GM21576 (cell line): Measurements from ENCODE around the gene PGAP3.
"Not testable (repeated sequence)": the region's sequence is repeated elsewhere in the genome, so short reads cannot be mapped to it uniquely, and the experiment has no call there.

Experiments used
- ATAC-seq: cut with Tn5 transposase; IDR thresholded peaks from one replicate; pipeline ENCODE4 v1.9.1; 2021; ENCODE audit warnings: mild to moderate bottlenecking, moderate library complexity; ENCODE audit not compliant: unreplicated experiment

PGAP3 gene

DNA sequence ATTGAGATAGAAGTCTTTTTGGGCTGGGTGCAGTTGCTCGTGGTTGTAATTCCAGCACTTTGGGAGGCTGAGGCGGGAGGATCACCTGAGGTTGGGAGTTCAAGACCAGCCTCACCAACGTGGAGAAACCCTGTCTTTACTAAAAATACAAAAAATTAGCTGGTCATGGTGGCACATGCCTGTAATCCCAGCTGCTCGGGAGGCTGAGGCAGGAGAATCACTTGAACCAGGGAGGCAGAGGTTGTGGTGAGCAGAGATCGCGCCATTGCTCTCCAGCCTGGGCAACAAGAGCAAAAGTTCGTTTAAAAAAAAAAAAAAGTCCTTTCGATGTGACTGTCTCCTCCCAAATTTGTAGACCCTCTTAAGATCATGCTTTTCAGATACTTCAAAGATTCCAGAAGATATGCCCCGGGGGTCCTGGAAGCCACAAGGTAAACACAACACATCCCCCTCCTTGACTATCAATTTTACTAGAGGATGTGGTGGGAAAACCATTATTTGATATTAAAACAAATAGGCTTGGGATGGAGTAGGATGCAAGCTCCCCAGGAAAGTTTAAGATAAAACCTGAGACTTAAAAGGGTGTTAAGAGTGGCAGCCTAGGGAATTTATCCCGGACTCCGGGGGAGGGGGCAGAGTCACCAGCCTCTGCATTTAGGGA, 11.4 kb upstream of the PGAP3 start:
- ATAC-seq, result not testable (repeated sequence)

DNA sequence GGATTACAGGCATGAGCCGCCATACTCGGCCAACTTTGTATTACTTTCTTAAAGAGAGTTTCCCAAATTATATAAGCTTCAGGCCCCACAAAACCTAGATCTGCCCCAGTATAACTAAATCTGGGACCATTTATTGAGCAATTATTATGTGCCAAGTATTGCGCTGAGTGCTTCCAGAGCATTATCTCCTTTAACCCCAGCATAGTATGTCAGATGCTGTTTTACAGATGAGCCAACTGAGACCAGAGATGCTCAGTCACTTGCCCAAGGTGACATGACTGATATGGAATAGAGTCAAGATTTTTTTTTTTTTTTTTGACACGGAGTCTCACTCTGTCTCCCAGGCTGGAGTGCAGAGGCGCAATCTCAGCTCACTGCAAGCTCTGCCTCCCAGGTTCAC, 10.1 kb upstream of the PGAP3 start:
- no peak for ATAC-seq

DNA sequence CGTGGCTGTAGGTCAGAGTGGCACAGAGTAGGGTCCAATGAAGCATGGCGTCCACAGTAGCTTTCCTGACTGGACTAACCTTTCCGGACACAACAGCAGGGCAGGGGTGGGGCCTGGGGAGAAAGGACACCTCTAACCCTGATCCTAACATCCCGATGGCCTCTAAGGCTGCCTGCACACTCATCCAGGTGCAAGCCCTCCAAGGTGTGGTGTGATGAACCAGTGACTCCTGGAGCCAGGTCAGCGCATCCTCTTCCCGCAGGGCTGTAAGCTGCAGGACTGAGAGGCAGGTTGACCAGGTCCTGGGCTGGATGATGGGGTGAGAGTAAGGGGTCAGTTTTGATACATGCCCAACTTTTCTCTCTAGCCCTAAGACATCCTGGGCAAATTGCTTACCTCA, 8.9 kb upstream of the PGAP3 start:
- no peak for ATAC-seq

DNA sequence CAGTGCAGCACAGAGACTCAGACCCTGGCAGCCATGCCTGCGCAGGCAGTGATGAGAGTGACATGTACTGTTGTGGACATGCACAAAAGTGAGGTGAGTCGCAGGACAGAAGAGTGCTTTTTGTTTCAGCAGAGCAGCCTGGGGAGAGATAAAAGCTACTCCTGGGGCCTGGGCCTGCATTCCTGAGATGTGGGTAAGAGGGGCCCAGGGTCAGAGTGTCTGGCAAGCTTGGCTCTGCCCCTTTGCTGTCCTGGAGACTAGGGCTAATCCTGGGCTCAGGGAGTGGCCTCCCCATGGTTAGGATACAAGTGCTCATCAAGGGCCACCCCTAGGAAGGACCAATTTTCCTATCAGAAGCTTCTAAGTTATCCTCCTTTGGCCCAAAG, 7.2 kb upstream of the PGAP3 start:
- ATAC-seq, result no peak

DNA sequence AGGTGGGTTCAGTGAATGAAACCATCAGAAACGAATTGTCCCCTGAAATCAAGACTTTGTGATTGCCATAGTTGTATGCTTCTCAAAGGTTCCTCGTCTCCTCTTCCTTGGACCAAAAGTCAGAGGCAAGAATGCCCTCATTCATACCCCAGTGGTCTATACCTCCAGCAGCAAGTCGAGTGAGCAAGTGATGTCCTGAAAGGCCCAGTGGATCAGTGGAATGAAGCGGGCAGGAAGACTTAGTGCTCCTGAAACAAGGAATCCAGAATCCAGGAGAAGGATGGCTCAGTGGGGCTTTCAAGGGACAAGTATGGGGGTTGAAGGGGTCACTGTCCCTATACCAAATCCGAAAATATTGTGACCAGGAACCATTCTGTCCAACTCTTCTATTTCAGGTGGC, 6.7 kb upstream of the PGAP3 start:
- no peak for ATAC-seq

DNA sequence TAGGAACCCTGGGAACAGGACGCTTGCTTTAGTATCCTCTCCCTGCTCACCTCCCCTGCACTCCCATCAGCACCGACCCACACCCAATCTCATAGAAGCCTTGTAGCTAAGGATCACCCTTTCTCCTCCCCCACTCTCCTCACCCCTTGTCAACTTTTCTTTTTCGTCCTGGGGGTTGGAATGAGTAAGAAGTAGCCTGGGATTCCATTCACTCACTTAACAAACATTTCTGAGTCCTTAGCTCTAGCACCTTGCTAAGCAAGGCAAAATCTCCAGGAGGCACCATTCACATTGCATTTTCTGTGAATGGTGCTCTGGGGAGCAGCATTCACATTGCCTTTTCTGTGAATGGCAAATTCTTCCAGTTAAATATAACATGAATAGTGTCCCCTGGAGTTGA, 1.1 kb upstream of the PGAP3 start:
- ATAC-seq, result no peak

DNA sequence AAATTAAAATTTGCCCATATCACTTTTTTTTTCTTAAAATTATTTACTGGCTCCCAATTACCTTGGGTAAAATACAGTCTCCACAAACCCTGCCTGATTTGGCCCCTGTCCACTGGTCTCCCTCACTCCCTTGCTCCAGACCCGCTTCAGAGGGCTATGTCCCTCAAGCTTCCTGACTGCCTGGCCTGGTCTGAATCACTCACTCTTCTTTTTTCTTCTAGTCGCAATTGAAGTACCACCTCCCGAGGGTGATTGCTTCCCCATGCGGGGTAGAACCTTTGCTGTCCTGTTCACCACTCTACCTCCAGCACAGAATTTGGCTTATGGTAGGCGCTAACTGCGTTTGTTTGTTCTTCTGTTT, 598 bp upstream of the PGAP3 start:
- no peak for ATAC-seq

DNA sequence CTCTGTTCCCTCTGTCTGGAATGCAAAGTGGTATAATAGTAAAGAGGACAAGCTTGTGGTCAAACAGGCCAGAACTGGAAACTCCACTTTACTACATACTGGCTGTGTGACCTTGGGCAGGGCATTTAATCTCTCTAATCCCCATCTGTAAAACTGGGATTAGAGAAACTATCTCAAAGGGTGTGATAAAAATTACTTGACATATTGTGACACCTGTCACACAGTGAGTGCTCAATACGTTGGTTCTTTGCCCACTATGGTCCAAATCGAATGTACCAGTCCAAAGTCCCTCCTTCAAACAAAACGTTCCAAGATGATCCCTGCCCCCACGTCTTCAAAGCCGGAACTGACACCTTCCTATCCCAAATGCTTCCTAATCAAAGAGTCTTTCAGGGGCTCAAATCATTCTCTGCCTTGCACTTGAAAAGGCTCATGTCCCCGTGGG, 734 bp downstream of the PGAP3 start:
- no peak for ATAC-seq

DNA sequence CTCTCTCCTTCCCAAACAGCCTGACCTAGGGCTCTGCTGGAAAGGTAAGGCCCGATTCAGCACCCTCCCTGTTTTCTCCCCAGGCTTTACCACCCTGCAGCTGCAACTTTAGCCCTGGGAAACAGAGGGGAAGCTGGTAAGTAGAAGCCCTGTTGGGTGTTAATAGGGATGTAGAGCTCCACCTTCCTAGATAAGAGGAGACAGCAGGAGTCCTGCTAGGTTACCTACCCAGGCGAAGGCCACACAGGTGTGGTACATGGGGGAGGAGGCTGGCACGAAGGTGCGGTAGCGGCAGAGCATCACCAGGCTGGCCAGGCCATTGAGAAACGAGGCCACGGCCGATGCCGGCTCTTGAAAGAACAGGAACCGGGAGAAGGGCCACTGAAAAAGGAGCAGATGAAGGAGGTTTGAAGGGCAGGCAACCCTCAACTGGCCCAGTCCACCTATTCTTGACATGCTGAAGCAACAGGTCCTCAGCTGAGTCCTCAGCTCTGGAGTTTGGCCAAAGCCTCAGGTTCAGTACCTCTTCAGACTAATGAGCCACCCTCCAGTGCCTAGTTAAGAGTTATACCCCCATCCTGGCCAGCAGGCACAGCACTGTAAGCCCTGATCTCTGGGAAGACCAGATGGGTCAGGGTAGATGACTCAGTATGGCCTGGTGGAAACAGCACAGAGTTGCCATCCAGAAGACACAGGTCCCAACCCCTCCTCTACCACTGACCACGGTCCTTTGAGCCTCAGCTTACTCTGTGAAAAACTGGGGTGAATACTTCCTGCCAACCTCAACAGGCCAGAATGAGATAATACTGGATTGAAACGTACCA, 3.3 kb downstream of the PGAP3 start:
- ATAC-seq, result no peak

DNA sequence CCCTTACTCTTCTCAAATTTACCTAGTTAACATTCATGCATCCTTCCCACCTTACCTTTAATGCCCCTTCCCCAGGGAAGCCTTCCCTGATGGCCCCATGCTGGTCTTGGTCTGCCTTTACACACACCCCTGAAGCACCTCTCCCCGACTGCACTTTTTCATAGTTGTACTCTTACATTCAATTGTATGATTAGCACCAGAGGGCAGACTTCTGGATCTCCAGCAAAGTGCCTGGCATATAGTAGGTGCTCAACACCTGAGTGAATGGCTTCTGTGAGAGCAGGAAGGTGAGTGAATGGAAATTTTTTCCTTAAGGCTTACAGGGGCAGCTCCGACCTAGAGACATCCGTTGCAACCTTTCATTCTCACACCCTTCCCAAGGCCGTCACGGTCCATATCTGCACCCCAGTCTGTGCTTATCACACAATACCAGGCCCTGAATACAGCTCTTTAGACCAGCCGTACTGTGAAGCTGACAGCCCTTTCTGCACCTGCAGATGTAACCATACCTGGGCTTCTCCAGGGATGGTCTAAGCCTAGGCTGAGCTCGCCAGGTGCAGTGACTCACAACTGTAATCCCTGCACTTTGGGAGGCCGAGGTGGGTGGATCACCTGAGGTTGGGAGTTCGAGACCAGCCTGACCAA, 4.4 kb downstream of the PGAP3 start:
- ATAC-seq, result no peak

DNA sequence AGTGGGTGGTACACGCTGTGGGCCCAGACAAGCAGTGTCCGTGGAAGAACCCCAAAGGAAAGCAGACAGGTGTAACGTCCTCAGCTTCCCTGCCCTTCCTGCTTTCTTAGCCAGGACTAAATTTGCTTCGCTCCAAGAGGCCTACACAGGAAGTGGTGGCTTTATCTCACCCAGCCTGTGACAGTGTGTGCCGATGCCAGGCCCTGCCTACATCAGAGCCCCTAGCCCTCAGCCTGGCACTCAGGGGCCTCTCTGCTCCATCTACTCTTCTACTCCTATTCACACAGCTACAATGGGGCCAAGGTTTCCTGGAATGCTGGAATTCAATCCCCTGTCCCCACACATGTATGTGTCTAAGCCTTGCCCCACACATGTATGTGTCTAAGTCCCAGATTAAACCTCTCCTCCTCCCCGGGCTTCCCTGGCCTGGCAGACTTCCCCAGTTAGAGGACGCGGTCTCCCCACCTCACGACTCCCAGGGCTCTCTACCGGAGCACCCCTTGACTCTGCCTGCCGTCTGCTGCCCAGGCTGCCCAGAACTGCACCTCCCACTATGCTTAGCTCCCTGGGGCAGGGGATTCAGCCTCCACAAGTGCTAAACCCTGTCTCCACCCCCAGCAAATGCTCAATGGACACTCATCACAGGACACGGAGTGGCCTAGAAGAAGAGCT, 8.2 kb downstream of the PGAP3 start:
- no peak for ATAC-seq

DNA sequence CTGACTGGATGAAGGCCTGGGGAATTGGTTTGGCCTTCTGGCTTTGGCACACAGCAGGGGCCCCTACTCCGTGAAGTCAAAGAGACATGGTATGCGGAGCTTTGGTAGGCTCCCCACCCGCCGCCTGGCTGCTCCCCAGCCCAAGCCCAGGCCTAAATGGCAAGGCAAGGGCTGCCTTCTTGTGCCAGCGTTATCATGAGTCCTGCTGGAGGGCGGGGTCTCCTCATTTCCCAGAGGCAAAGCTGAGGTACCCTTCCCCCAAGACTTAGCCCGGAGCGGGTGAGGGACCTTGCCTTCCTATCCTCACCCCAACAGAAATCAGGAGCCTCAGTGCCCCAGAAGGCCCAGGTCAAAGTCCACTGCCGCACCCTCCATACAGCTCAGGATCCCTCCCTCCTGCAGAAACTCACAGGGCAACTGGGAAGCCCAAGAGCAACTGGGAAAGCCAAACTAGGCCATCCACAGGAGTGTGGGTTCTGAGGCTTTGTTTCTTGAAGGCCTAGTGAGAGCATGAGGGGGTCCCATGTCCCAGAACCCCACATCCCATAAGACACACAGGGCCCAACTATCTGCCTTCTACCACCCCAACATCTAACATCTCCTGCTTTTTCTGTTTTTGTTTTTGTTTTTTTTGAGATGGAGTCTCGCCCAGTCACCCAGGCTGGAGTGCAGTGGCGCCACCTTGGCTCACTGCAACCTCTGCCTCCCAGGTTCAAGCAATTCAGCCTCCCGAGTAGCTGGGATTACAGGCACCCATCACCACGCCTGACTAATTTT, 9.3 kb downstream of the PGAP3 start:
- no peak for ATAC-seq

DNA sequence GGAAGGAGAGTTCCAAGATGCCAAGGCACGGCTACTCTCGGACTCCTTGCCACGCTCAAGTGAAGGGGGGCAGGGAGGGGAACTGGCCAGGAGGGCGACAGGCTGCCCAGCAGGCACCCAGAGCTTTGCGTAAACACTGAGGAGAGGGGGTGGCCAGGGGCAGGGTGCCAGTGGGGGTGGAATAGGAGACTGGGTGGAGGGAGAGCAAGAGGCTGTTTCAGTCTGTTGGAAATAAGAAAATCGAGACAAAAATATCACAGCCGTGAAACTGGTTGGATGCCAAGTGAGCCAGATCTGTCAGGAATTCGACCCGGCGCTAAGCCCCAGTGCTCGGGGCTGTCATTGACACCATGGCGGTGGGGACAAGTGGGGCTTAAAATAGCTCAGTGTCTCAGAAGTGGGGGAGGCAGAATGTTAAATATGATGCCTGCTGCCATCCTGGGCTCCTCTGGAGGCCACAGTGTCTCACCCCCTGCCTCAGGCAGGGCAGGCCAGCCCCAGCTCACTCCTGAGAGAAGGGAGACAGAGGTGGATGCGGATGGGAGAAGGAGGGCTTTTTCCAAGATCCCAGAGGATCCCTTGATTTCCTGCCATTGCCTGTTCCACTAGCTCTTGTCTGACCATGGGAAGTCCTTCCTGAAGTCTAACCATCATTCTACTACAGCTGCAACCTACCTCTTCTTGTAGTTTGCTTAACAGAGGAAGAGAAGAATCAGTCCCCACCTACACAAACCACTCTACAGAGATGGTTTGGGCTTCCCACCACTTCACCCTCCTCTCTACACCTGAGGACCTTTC, 10.1 kb downstream of the PGAP3 start:
- no peak for ATAC-seq

DNA sequence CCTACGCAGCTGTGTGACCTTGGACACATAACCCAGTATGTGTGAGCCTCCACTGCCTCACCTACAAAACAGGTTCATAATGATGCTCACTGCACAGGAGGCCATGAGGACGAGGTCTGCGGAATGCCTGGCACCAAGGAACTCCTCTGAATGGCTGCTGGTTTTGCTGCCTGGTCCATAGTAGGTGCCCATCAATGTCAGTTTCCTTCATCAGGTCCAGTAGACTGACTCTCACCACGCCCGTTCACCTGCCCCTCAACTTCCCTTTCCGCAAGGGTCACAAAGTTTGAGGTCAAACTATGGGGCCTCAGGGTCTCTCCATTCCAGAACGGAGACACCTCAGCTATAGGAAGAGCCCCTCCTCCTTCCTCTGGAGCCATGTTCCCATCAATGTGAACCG, 10.8 kb downstream of the PGAP3 start:
- ATAC-seq, result no peak

DNA sequence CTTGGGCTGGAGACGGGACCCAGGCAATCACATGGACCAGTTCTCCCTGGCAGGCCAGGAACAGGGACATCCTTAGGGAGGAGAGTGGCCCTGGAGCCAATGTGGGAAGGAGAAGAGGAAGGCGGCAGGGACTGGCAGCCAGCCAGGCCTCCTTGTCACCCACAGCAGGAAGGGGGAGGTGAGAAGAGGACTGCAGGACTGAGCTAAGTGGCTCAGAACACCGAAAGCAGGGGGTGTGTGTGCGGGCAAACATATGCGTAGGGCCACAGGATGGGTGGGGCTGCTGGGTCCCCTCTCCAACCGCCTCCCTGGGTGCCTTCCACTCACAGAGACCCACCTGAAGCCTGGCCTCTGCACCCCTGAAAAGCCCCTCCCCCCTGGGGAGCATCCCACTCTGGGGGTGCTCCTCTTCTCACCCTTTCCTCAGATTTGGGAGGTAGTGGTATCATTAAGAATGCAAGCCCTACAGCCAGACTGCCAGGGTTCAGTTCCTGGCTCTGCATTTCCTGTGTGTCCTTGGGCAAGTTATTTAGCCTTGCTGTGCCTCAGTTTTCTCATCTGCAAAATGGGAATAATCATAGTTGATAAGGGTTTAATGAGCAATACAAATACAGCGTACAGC, 11.5 kb downstream of the PGAP3 start:
- ATAC-seq, result no peak

DNA sequence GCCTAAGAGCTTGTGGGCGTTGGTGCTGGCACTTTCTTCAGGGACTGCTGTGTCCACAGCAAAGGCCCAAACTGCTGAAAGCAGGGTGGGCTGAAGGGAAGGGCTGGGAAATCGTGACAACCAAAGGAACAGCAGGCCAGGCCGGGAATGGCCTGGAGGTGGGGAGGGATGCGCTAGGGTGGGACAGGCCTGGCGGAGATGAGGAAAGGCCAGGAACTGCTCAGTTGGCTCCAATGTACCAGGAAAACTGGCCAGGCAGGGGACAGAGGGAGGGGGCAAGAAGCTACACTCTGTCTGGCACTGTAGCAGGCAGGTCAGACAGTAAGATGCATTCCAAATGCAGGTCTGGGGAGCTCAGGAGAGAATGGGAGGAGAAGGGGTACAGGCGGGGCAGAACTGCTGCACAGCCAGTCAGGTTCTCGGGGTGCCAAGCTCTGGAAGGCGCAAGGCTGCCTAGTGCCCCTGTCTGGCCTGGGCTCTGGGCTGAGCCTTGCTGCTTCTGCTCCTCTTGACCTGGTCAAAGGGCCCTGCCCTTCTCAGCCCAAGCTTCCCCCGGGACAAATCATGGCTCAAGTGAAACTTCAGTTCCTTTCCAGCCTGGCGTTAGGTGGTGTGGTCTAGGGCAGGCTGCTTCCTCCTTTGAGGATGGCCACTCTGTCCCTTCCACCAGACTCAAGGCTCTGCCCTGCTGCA, 12.3 kb downstream of the PGAP3 start:
- no peak for ATAC-seq

DNA sequence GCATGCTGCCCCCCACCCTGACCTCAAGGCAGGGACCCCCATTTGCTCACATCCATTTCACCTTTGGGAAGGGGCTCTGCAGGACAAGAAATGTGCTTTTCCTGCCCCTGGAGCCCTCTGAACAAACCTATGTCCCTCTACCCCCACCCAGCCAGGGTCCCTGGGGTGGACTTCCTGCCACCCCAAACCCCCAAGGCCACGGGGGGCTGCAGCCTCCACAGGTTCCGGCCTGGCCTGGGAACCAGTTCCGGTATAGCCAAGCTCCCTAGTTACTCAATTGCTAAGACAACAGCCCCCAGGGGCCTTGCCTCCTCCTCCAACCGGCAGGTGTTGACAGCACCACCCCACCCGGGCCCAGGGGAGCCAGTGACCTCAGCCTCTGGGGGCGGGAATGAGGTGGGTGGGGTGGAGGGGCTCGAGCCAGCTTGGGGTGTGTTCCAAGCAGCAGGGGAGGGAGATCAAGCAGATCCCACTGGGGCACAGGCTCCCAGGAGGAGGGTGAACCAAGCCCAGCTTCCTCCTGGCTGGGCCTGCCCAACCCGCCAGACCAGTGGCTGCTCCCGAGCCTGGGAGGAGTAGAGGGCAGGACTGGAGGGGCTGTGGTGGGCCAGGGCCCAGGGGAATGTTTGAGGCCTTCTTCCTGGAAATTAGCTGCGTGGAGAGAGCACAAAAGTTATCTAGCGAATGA, 13.0 kb downstream of the PGAP3 start:
- ATAC-seq, result no peak

DNA sequence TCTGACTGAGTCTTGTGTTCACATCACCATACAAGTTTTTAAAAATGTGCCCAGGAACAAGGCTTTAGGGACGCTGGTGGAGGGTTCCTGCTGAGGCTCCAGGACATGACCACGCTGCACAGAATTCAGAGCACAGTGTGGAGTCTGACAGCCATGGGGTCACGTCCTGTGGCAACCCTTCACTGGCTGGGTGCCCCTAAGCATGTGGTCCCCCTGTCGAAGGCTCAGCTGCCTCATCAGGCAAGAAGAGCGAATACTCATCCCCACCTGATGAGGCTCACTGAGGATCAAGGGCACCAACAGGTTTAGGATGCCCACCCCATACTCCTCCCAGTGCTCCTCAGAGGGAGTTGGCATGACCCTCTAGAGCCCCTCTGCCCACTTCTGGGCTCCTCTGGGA, 13.7 kb downstream of the PGAP3 start:
- ATAC-seq, result no peak
